Measurements from ENCODE around the gene SFXN1. TPM values are rescaled to one million over a fixed set of nuclear protein-coding genes. Genes with fewer than 3 reads are reported as not detected.

Gene SFXN1
- total RNA-seq, 3 donors from 2014 or later (not counting 1 experiment from before 2014, with no cell fraction given) = 30.3 to 55.2 (median 44.0) TPM

DNA sequence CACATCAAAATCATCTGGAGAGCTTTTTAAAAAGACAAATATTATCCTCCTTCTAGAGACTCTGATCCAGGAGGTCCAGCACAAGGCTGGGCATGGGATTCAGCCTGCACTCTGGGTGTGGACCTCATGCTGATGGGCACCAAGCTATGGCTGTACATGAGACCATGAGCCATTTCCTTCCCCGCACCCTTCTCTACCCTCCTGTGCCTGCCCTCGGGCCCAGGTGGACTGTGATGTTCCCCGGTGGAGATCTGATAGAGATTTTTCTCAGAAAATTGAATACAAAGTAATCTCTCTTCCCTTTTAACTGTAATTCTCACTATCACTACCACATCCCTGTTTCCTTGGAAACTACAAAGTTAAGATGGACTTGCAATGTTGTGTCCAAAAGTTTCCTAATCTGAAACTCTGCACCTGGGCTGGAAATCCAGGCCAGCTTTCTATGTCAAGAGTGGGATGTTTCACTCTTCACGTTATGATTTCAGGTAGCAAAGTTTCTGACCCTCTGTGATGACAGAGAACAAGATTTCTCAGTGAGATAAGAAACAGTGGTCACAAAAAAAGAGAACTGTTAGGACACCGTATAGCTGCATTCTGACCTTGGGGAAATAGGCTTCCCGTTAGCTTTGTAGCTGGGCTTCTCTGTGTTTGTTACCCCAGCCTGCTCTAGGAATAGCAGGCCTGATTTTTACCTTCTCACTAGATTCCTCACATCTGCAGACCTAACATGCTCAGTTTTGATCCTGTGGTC is 11.5 kb downstream of the SFXN1 start:
- Histone ChIP-seq H3K27ac (ENCODE audit: low read length) (no peak overlapping the region), H3K36me3 (ENCODE audit: control insufficient read depth, insufficient read depth, low read length) (peaks cover 33% of the 10 kb centered on the region), H3K4me3 (ENCODE audit: low read length) (no peak overlapping the region), H3K27me3 (ENCODE audit: control insufficient read depth, insufficient read depth, low read length) (no peaks in the 10 kb centered on the region), H3K9me3 (ENCODE audit: control insufficient read depth, insufficient read depth, low read length) (no peaks in the 10 kb centered on the region), H3K4me1 (ENCODE audit: control insufficient read depth, insufficient read depth, low read length) (no peaks in the 10 kb centered on the region)
- Mint-ChIP-seq H3K36me3 (peaks cover 16% of the 10 kb centered on the region), H3K4me3 (peak overlapping the region; percentile 37), H3K4me1 (peaks cover 34 to 38% of the 10 kb centered on the region in 2 donors), H3K9me3 (no peaks in the 10 kb centered on the region), H3K27me3 (ENCODE audit: low read depth in 2 of 2) (no peaks in the 10 kb centered on the region), H3K27ac (peak overlapping the region; percentile 12 to 31)
- TF ChIP-seq, protein P1, sequence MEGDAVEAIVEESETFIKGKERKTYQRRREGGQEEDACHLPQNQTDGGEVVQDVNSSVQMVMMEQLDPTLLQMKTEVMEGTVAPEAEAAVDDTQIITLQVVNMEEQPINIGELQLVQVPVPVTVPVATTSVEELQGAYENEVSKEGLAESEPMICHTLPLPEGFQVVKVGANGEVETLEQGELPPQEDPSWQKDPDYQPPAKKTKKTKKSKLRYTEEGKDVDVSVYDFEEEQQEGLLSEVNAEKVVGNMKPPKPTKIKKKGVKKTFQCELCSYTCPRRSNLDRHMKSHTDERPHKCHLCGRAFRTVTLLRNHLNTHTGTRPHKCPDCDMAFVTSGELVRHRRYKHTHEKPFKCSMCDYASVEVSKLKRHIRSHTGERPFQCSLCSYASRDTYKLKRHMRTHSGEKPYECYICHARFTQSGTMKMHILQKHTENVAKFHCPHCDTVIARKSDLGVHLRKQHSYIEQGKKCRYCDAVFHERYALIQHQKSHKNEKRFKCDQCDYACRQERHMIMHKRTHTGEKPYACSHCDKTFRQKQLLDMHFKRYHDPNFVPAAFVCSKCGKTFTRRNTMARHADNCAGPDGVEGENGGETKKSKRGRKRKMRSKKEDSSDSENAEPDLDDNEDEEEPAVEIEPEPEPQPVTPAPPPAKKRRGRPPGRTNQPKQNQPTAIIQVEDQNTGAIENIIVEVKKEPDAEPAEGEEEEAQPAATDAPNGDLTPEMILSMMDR (IDR thresholded peaks at IDR 0.05) = no peak
- ATAC-seq (peak in 1 of 3 donors; percentile 74), DNase-seq (no peak)
- intact Hi-C loops (cut with micrococcal nuclease) = no loop called here
- 42% methylated on average over 6 of the region's 6 CpGs for WGBS (ENCODE audit: insufficient coverage)

DNA sequence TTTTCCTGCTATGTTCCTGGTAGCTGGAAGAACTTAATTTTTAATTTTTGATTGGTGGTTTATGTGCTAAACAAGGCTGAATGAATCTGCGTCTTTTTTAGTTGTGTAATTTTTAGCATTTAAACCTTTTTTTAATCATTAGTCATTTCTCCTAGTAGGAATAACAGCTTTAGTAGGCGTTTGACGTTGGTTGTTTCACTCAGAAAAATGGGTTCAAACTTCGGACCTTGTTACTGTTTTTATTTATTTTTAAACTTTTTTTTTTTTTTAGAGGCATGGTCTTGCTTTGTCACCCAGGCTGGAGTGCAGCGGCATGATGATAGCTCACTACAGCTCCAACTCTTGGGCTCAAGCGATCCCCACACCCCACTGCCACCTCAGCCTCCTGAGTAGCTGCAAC is 12.9 kb downstream of the SFXN1 start:
- 100% methylated on average over 2 of the region's 6 CpGs for WGBS (ENCODE audit: insufficient coverage)
- Histone ChIP-seq H3K9me3 (ENCODE audit: control insufficient read depth, insufficient read depth, low read length) (no peaks in the 10 kb centered on the region), H3K27me3 (ENCODE audit: control insufficient read depth, insufficient read depth, low read length) (no peaks in the 10 kb centered on the region), H3K4me1 (ENCODE audit: control insufficient read depth, insufficient read depth, low read length) (no peaks in the 10 kb centered on the region), H3K27ac (ENCODE audit: low read length) (no peak overlapping the region), H3K4me3 (ENCODE audit: low read length) (no peak overlapping the region), H3K36me3 (ENCODE audit: control insufficient read depth, insufficient read depth, low read length) (peaks cover 31% of the 10 kb centered on the region)
- no peak for DNase-seq
- peaks cover 34 to 42% of the 10 kb centered on the region in 2 donors for H3K4me1 Mint-ChIP-seq
- no peak overlapping the region for H3K27ac Mint-ChIP-seq
- H3K27me3 Mint-ChIP-seq (ENCODE audit: low read depth in 2 of 2) = no peaks in the 10 kb centered on the region
- H3K36me3 Mint-ChIP-seq = peaks cover 16% of the 10 kb centered on the region
- no peaks in the 10 kb centered on the region for H3K9me3 Mint-ChIP-seq
- intact Hi-C loops (cut with micrococcal nuclease) = no loop called here
- TF ChIP-seq, protein P1 (IDR thresholded peaks at IDR 0.05) = no peak
- H3K4me3 Mint-ChIP-seq = no peak overlapping the region
- ATAC-seq = no peak

DNA sequence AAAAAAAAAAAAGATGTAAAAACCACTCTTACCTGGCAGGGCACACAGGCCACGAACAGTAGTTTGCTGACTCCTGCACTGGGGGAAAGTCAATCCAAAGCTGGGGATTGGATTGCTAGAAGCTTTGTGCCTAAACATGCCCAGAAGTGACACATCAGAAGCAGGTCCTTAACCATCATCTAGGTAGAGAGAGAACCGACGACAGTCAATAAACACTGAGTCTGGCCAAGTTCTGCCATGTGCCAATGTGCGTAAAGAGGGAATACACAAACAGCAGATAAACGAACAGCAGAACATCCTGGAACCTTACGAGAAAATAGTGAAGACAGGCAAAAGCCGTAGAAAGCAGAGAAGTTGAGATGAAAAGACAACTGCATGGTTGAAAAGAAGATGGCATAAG is 14.9 kb downstream of the SFXN1 start:
- H3K9me3 Mint-ChIP-seq = no peaks in the 10 kb centered on the region
- 98% methylated on average over 7 of the region's 7 CpGs for WGBS (ENCODE audit: insufficient coverage)
- H3K27ac ChIP-seq (ENCODE audit: low read length) = no peak overlapping the region
- TF ChIP-seq, protein P1 (IDR thresholded peaks at IDR 0.05) = no peak
- H3K4me3 ChIP-seq (ENCODE audit: low read length) = no peak overlapping the region
- H3K36me3 Mint-ChIP-seq = peaks cover 16% of the 10 kb centered on the region
- H3K27me3 ChIP-seq (ENCODE audit: control insufficient read depth, insufficient read depth, low read length) = no peaks in the 10 kb centered on the region
- no peaks in the 10 kb centered on the region for H3K9me3 ChIP-seq (ENCODE audit: control insufficient read depth, insufficient read depth, low read length)
- peaks cover 22 to 31% of the 10 kb centered on the region in 2 donors for H3K4me1 Mint-ChIP-seq
- H3K4me3 Mint-ChIP-seq = no peak overlapping the region
- H3K36me3 ChIP-seq (ENCODE audit: control insufficient read depth, insufficient read depth, low read length) = peaks cover 32% of the 10 kb centered on the region
- H3K4me1 ChIP-seq (ENCODE audit: control insufficient read depth, insufficient read depth, low read length) = no peaks in the 10 kb centered on the region
- DNase-seq (no peak), ATAC-seq (no peak)
- intact Hi-C loops (cut with micrococcal nuclease) = no loop called here
- no peaks in the 10 kb centered on the region for H3K27me3 Mint-ChIP-seq (ENCODE audit: low read depth in 2 of 2)
- H3K27ac Mint-ChIP-seq = no peak overlapping the region

DNA sequence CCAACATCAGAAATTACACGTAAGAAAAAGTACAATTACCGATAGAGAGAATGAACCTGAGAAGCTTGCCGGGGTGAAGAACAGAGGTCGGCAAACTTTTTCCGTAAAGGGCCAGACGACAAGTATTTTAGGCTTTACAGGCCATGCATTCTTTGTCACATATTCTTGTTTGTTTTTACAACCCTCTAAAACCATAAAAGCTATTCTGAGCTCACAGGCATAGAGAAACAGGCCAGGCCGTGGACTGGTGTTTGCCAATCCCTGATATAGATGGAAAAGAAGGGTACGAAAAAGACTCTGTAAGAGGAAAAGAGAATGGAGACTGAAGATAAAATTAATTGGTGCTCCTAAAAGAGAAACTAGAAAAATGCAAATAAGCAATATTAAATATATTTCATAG is 15.4 kb downstream of the SFXN1 start:
- Histone ChIP-seq H3K9me3 (ENCODE audit: control insufficient read depth, insufficient read depth, low read length) (no peaks in the 10 kb centered on the region), H3K36me3 (ENCODE audit: control insufficient read depth, insufficient read depth, low read length) (peaks cover 34% of the 10 kb centered on the region), H3K4me1 (ENCODE audit: control insufficient read depth, insufficient read depth, low read length) (no peaks in the 10 kb centered on the region), H3K4me3 (ENCODE audit: low read length) (no peak overlapping the region), H3K27ac (ENCODE audit: low read length) (no peak overlapping the region), H3K27me3 (ENCODE audit: control insufficient read depth, insufficient read depth, low read length) (no peaks in the 10 kb centered on the region)
- no peak overlapping the region for H3K27ac Mint-ChIP-seq
- no peaks in the 10 kb centered on the region for H3K9me3 Mint-ChIP-seq
- intact Hi-C loops (cut with micrococcal nuclease) = no loop called here
- WGBS (ENCODE audit: insufficient coverage) = 97% methylated on average over 8 of the region's 8 CpGs
- no peak for DNase-seq
- no peaks in the 10 kb centered on the region for H3K27me3 Mint-ChIP-seq (ENCODE audit: low read depth in 2 of 2)
- peaks cover 17 to 26% of the 10 kb centered on the region in 2 donors for H3K4me1 Mint-ChIP-seq
- no peak for ATAC-seq
- TF ChIP-seq, protein P1 (IDR thresholded peaks at IDR 0.05) = no peak
- no peak overlapping the region for H3K4me3 Mint-ChIP-seq
- peaks cover 16% of the 10 kb centered on the region for H3K36me3 Mint-ChIP-seq
